SU-DHL-6 (cell line): ENCODE measurements around the gene HMGN1.

Experiments used
- H2AFZ ChIP-seq: fragments of 200-600 bp; sonication (generic); 2 replicates; pipeline ENCODE4 v1.6.1; 2014; ENCODE audit warnings: low read depth, mild to moderate bottlenecking, moderate library complexity, mixed read lengths, antibody characterized with exemption, low read length; ENCODE audit not compliant: severe bottlenecking
- H3F3A ChIP-seq: fragments of 200-600 bp; shearing (Covaris generic); 2 replicates; pipeline ENCODE4 v1.6.0; 2016; ENCODE audit warnings: antibody characterized with exemption, mild to moderate bottlenecking; ENCODE audit not compliant: insufficient read depth
- H3K27ac ChIP-seq: fragments of 200-600 bp; sonication (generic); 2 replicates; pipeline ENCODE4 v1.5.1; 2016; ENCODE audit warnings: low read depth, mild to moderate bottlenecking, low read length, moderate library complexity, mixed read lengths
- H3K27me3 ChIP-seq: fragments of 200-600 bp; sonication (generic), shearing (Covaris generic); 2 replicates; pipeline ENCODE4 v1.6.0; 2014; ENCODE audit warnings: mild to moderate bottlenecking, low read length
- H3K36me3 ChIP-seq: fragments of 200-600 bp; sonication (generic); 2 replicates; pipeline ENCODE4 v1.6.1; 2014; ENCODE audit warnings: mild to moderate bottlenecking, low read length, mixed read lengths
- H3K4me2 ChIP-seq: fragments of 300-600, 200-600 bp; shearing (Covaris generic), sonication (generic); 2 replicates; pipeline ENCODE4 v1.6.0; 2014; ENCODE audit warnings: low read length, low read depth, mild to moderate bottlenecking; ENCODE audit not compliant: poor library complexity, severe bottlenecking
- H3K4me3 ChIP-seq: fragments of 200-600 bp; sonication (generic); 2 replicates; pipeline ENCODE4 v1.5.1; 2014; ENCODE audit warnings: antibody characterized with exemption, low read length, mild to moderate bottlenecking, mixed read lengths; ENCODE audit not compliant: insufficient read depth, poor library complexity, severe bottlenecking
- H3K79me2 ChIP-seq: fragments of 200-600 bp; sonication (generic); 2 replicates; pipeline ENCODE4 v1.6.1; 2014; ENCODE audit warnings: mild to moderate bottlenecking, low read length, moderate library complexity; ENCODE audit not compliant: insufficient read depth
- H3K9ac ChIP-seq: fragments of 200-600 bp; sonication (generic); 2 replicates; pipeline ENCODE4 v1.7.0; 2014; ENCODE audit warnings: mild to moderate bottlenecking, low read length
- H3K9me2 ChIP-seq: fragments of 200-600 bp; sonication (generic); replicated peaks from 2 replicates; pipeline ENCODE4 v1.6.1; 2014; ENCODE audit warnings: low read length; ENCODE audit not compliant: insufficient read depth
- H3K9me3 ChIP-seq: fragments of 200-600 bp; sonication (generic); 2 replicates; pipeline ENCODE4 v1.6.1; 2014; ENCODE audit warnings: low read length, mixed read lengths; ENCODE audit not compliant: insufficient read depth
- H4K20me1 ChIP-seq: fragments of 200-600 bp; sonication (generic); 2 replicates; pipeline ENCODE4 v1.6.1; 2014; ENCODE audit warnings: low read depth, mild to moderate bottlenecking, antibody characterized with exemption, low read length, moderate library complexity, mixed read lengths
- EZH2phosphoT487 ChIP-seq: fragments of 200-600 bp; sonication (generic), shearing (Covaris generic); conservative IDR thresholded peaks from 2 replicates; pipeline ENCODE4 v1.6.1; 2018; ENCODE audit warnings: mild to moderate bottlenecking, antibody characterized with exemption, low read length, moderate library complexity, mixed read lengths
- TF ChIP-seq, protein P1 (sequence below): fragments of 200-600 bp; sonication (generic); IDR thresholded peaks from one replicate; pipeline ENCODE4 v1.5.1; 2017; ENCODE audit warnings: antibody characterized with exemption, mild to moderate bottlenecking, low read length, moderate library complexity; ENCODE audit not compliant: insufficient read depth, poor library complexity, severe bottlenecking

The HMGN1 gene

GRCh38 chr21:39387461-39388037 is 38.7 kb upstream of the HMGN1 start:
- Histone ChIP-seq H3K4me3 (peak overlapping the region; percentile 72), H3K27ac (peak overlapping the region; percentile 86), H3K9me3 (no peaks in the 10 kb centered on the region), H3K4me2 (peak overlapping the region; percentile 83), H2AFZ (peak overlapping the region; percentile 46), H3K9ac (peak overlapping the region; percentile 65), H3K9me2 (no peaks in the 10 kb centered on the region), H3K27me3 (no peaks in the 10 kb centered on the region), H4K20me1 (no peaks in the 10 kb centered on the region), H3K79me2 (peaks cover 43% of the 10 kb centered on the region), H3F3A (peaks cover 20% of the 10 kb centered on the region), H3K36me3 (0 out of 2 replicates have a peak, but pooled peaks cover 7% of the 10 kb centered on the region)
- no peak for TF ChIP-seq EZH2phosphoT487
- TF ChIP-seq, protein P1, sequence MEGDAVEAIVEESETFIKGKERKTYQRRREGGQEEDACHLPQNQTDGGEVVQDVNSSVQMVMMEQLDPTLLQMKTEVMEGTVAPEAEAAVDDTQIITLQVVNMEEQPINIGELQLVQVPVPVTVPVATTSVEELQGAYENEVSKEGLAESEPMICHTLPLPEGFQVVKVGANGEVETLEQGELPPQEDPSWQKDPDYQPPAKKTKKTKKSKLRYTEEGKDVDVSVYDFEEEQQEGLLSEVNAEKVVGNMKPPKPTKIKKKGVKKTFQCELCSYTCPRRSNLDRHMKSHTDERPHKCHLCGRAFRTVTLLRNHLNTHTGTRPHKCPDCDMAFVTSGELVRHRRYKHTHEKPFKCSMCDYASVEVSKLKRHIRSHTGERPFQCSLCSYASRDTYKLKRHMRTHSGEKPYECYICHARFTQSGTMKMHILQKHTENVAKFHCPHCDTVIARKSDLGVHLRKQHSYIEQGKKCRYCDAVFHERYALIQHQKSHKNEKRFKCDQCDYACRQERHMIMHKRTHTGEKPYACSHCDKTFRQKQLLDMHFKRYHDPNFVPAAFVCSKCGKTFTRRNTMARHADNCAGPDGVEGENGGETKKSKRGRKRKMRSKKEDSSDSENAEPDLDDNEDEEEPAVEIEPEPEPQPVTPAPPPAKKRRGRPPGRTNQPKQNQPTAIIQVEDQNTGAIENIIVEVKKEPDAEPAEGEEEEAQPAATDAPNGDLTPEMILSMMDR, result no peak

- H4K20me1 ChIP-seq, result no peaks in the 10 kb centered on the region
- H3F3A ChIP-seq, result peaks cover 20% of the 10 kb centered on the region
- no peaks in the 10 kb centered on the region for H3K27me3 ChIP-seq
- H3K4me3 ChIP-seq, result peak overlapping the region; percentile 72
- H3K9ac ChIP-seq, result peak overlapping the region; percentile 65
- peak overlapping the region; percentile 21 for H2AFZ ChIP-seq
- no peaks in the 10 kb centered on the region for H3K9me3 ChIP-seq
- H3K36me3 ChIP-seq, result 0 out of 2 replicates have a peak, but pooled peaks cover 3% of the 10 kb centered on the region
- TF ChIP-seq, protein P1, result no peak
- no peak for TF ChIP-seq EZH2phosphoT487
- H3K9me2 ChIP-seq, result no peaks in the 10 kb centered on the region
- peak overlapping the region; percentile 83 for H3K4me2 ChIP-seq
- peaks cover 43% of the 10 kb centered on the region for H3K79me2 ChIP-seq
- peak overlapping the region; percentile 65 for H3K27ac ChIP-seq
Observed at GRCh38 chr21:39386899-39387298, 38.0 kb upstream of the HMGN1 start.

DNA sequence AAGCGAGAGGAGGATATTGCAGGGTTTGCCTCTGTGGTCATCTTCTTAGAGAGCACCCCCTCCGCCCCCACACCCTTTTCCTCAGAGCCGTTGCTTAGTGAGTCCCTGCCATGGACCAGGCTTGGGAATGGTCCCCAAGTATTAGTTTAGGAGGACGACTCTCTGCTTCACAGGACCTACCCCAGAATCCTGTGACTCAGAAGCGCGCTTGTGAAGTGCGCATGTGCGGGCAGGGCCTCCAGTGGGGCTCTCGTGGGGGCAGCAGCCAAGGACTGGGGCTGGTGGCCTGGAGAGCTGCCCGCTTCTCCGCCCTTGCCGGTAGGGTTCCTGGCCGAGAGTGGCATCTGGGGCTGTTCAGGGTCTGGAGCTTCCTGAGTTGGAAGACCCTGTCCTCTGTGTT is 37.3 kb upstream of the HMGN1 start:
- H3K36me3 ChIP-seq, result 0 out of 2 replicates have a peak, but pooled peaks cover 2% of the 10 kb centered on the region
- H3K9me3 ChIP-seq, result no peaks in the 10 kb centered on the region
- no peak for TF ChIP-seq EZH2phosphoT487
- TF ChIP-seq, protein P1, result no peak
- H2AFZ ChIP-seq, result no peak overlapping the region
- H3K4me2 ChIP-seq, result no peak overlapping the region
- H3K9me2 ChIP-seq, result no peaks in the 10 kb centered on the region
- no peak overlapping the region for H3K4me3 ChIP-seq
- H3K27ac ChIP-seq, result no peak overlapping the region
- no peaks in the 10 kb centered on the region for H3K27me3 ChIP-seq
- H3K9ac ChIP-seq, result no peak overlapping the region
- H3F3A ChIP-seq, result peaks cover 20% of the 10 kb centered on the region
- H4K20me1 ChIP-seq, result no peaks in the 10 kb centered on the region
- peaks cover 45% of the 10 kb centered on the region for H3K79me2 ChIP-seq
